NOMO-1 (cell line): ENCODE results near the gene RHOG.

Experiments
- DNase-seq, 2 experiments: peaks; one replicate each; lab custom pipeline; 2025; ENCODE audit not compliant: unreplicated experiment in 2 of 2; lab: John Stamatoyannopoulos, UW

RHOG gene

GRCh38 chr11:3860375-3860774 is 19.6 kb upstream of the RHOG start:
- no peak for DNase-seq

- peak; percentile 25 to 56 for DNase-seq
Observed at GRCh38 chr11:3859373-3859881, 18.7 kb upstream of the RHOG start.

DNA sequence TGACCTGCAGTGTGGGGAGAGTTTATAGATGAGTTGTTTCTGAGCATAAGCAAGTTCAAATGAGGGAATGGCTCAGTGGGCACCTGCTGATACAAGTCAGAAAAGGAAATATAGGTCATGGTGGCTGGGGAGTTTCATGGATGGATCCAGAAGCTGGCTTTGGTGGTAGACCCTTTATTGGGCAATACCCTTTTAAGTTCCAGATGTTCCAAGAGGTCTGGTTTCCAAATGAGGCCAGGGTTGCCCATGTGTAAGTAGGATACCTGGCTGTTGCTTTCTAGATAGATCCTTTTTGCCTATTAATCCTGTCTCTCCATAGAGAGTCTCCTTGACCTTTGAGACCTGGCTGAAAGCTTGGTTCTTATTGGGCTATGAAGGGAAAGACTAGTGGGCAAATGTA is 16.9 kb upstream of the RHOG start:
- no peak for DNase-seq

DNA sequence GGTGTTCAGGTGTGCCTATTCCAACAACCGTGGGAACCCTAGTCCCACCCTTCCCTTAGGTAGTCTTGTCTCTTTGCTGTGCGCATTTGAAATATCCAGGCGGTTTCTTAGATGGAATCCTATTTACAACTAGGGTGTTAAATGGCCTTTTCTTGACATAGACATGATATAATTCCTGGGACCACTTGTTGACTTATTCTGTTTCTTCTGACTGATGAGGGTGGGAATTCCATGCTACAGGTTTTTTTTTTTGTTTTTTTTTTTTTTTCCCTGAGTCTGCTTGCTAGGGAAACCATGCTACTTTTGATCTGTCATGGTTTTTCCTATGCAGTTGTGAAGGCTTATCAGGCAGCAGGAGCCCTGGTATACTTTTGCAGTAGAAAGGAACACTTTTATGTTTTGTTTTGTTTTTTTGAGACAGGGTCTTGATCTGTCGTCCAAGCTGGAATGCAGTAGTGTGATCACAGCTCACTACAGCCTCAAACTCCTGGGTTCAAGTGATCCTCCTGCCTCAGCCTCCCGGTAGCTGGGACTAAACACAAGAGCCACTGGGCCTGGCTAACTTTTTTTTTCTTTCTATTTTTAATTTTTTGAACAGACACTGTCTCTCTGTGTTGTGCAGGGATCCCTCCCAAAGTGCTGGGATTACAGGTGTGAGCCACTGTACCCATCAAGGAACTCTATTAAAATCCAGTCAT is 16.2 kb upstream of the RHOG start:
- DNase-seq, result no peak

DNA sequence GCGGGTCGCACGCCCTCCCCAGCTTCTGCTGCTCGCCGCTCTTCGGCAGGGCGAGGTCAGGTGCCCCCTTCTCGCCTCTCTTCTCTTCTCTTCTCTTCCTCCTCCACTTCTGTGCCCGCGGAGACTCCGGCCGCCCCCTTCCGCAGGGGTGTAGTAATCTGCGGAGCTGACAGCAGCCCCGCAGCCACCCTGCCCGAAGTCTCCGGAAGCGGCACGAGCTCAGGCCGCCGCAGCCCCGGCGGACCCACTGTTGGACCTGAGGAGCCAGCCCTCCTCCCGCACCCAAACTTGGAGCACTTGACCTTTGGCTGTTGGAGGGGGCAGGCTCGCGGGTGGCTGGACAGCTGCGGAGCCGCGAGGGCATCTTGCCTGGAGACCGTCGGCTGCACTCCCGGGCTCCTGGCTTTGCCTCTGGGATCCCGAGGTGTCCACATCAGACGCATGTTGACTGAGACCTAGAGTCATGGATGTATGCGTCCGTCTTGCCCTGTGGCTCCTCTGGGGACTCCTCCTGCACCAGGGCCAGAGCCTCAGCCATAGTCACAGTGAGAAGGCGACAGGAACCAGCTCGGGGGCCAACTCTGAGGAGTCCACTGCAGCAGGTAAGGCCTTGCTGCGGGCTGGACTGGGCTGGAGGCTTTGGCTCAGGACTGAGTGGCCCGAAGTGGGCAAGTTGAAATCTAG is 15.2 kb upstream of the RHOG start:
- peak; percentile 57 to 63 for DNase-seq

DNA sequence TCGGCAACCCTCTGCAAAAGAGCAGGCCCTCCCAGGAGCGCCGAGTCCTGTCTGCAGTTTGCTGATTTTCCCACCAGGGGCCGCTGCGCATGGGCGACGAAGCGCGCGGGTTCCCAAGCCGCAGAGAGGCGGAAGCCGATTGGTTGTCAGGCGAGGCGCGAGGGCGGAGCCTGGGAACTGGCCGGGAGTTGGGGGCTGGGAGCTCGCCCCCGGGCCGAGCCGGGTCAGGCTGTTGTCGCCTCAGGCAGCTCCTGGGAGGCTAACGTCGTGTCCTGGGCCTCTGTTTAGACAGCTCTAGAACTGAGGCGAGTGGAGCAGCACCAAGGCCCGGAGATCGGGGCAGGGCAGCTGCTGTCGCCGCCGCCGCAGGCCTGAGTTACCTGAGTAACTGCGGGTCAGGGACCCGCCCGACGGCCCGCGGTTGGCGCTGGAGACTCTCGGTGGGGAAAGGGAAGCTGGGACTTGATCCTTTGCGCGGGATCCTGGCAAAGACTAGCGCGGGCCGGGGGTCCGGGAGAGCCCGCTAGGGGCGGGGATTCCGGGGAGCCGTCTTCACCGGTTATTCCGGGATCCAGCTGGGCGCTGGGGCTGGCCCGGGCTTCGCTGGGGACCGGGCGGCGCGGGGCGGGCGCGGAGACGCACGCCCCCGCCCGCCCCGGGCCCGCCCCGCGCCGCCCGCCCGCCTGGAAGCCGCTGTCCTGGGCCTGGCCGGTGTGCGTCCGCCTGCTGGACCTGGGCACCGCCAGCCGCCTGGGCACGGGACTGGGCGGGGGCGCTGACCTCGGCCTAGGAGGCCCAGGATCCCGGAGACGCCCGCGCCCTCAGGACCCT is 14.4 kb upstream of the RHOG start, which contains the start of gene STIM1:
Gene STIM1 (plus strand): TSS at position 688 of the 831 bp plus-strand sequence. CDS start 607 bp downstream, outside the sequence.
- peak; percentile 89 to 97 for DNase-seq

- no peak for DNase-seq
Observed at GRCh38 chr11:3854660-3854976, 13.9 kb upstream of the RHOG start.

- peak; percentile 76 to 82 for DNase-seq
Observed at GRCh38 chr11:3853899-3854659, 13.3 kb upstream of the RHOG start.

- DNase-seq, result no peak
Observed at GRCh38 chr11:3853545-3853842, 12.7 kb upstream of the RHOG start.

DNA sequence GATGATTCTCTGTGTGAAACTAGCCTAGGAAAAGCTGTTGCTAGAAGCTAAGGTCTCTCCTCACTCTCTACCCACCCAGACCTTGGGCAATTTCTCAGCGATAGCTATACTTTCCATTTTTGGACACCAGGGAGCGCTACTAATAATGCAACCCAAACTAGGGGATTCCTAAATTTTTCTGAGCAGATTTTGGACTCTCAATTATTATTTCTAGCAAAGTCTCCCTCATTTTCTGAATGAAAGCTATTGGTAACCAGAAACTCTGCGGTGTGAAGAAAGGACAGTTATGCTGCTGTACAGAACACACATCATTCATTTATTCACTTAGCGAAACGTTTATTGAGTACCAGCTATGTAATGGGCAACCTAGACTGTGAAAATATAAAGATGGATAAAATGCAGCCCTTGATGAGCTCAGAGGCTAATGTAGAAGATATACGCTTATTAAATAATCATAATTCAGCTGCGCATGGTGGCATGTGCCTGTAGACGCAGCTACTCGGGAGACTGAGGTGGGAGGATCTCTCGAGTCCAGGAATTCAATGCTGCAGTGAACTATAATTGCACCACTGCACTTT is 8.6 kb upstream of the RHOG start:
- DNase-seq, result peak; percentile 49 to 63

GRCh38 chr11:3845670-3846069 is 4.9 kb upstream of the RHOG start:
- DNase-seq, result no peak

GRCh38 chr11:3845246-3845645 is 4.5 kb upstream of the RHOG start:
- DNase-seq, result no peak

- no peak for DNase-seq
Observed at GRCh38 chr11:3843326-3843725, 2.6 kb upstream of the RHOG start.

GRCh38 chr11:3841426-3842350 is 929 bp upstream of the RHOG start:
- DNase-seq, result peak; percentile 88 to 95

GRCh38 chr11:3840004-3840869 is 522 bp downstream of the RHOG start:
- peak in 1 of 2 experiments; percentile 24 for DNase-seq

DNA sequence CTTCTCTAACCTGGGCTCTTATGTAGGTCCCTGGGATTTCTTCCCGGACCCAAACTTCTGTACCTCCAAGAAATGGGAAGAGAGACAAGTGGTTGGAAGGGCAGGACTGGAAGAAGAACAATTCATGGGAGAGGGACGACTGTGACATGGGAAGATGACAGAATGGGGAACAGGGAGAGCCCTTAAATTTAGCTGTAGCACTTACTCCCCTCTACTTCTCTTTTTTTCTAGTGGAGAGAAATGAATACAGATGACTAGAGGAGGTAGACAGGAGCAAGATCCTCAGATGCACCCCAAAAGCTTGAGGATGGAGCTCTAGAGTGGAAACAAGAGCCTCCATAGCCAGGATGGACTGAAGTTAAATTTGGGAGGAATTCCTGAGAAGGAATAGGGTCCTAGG is 2.3 kb downstream of the RHOG start:
- peak; percentile 32 to 73 for DNase-seq

DNA sequence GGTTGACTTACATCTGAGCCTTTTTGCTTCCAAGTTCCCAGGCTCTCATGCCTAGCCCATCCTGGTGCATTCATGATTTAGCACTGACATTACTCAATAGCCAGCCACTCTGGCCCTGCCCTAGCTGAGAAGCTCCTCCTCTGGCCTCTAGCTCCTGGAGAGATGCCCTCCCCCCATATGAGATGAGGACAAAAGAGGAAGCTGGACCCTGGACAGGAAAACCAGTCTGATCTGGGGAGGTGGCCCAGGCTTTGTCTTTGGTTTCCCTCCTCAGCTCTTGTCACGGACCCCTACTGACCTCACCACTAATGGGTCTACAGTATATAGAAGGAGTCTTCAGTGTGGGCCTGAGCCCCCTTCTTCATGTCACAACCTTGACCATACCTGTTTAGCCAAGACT is 3.0 kb downstream of the RHOG start:
- peak; percentile 92 to 96 for DNase-seq

DNA sequence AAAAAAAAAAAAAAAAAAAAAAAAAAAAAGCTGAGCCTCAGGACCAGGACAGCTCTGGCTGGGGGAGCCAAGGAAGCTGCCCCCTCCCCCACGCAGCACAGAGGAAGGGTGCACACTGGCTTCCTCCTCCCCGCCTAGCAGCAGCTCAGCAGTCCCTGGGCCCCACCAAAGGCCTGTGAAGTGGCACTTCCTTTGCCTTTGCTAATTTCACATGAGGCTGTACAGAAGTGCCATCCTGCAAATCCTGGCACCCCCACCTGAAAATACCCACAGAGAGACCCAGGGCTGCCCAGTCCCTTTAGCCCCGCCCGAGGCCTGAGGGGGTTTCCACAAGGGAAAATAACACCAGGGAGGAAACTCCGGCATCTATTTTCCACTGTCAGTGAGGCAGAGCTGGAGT is 3.9 kb downstream of the RHOG start:
- peak; percentile 34 to 56 for DNase-seq
